ENCODE measurements around the gene ST8SIA5. TPM values are rescaled to one million over a fixed set of nuclear protein-coding genes. Genes with fewer than 3 reads are reported as not detected.

The ST8SIA5 gene
- total and polyA plus RNA-seq, 2 donors (not counting 3 experiments of a cell fraction or from before 2014, with no cell fraction given), result 0.25 to 0.62 TPM

DNA sequence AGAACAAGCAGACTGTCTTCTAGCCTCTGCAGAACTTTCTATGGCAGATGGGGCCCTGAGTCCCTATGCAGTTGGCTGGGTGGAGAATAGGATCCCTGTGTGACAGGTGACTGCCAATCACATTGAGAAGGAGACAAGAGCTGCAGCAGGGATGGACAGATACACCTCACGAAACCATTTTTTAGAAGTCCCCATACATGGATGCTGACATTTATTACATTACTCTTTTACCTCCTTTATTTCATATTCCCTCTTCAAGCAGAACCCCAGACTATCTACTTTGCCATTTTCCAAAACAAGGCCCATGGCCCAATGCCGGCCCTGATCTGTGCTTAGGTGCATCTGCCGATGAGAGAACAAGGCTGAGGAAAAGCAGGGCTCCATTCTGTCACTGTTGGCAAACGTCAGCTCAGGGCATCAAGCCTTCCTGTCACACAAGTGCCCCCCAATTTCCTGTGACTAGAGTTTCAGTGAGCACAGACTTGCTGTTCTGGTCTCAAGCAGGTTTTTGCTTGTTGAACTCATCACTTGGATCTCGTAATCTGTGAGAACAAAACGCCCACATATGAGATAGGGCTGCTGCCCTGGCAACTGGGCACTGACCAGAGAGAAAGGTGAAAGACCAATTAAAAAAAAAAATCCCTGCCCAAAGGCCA is 135.6 kb downstream of the ST8SIA5 start:
- no peak for FAIRE-seq
- DNase-seq (ENCODE audit: low read depth, low spot score), result no peak
- dilution Hi-C loops (cut with MboI; ENCODE audit: extremely low pct_ligation_motif_present, low sequenced_read_pairs) (no loop called here), intact Hi-C loops (cut with micrococcal nuclease) (no loop called here)
- no peak overlapping the region for H3K4me3 ChIP-seq (replicated peaks in 1 of 3; ENCODE audit: insufficient read depth in 1 of 3, low read depth in 1 of 3, low read length in 3 of 3)
- no peaks in the 10 kb centered on the region for H3K9me1 ChIP-seq (replicated peaks; ENCODE audit: control insufficient read depth, extremely low read depth, insufficient read depth, low read length)
- H2AFZ ChIP-seq (ENCODE audit: low read depth, low read length), result no peak overlapping the region
- H3K9ac ChIP-seq (replicated peaks; ENCODE audit: extremely low read depth, insufficient read depth, low read length), result no peak overlapping the region
- H3K4me1 ChIP-seq (ENCODE audit: control insufficient read depth, extremely low read depth, insufficient read depth, low read length), result peaks cover 7% of the 10 kb centered on the region
- no peak overlapping the region for H3K27ac ChIP-seq (ENCODE audit: insufficient read depth, low read depth, low read length)
- H3K27me3 ChIP-seq (ENCODE audit: control insufficient read depth in 2 of 2, insufficient read depth in 2 of 2, low read length in 2 of 2), result no peaks in the 10 kb centered on the region
- H3K36me3 ChIP-seq (ENCODE audit: control insufficient read depth in 2 of 2, extremely low read depth in 1 of 2, insufficient read depth in 2 of 2, low read length in 2 of 2), result no peaks in the 10 kb centered on the region
- no peak overlapping the region for H3K4me2 ChIP-seq (ENCODE audit: insufficient read depth, low read length)
- H4K20me1 ChIP-seq (replicated peaks; ENCODE audit: control insufficient read depth, extremely low read depth, insufficient read depth, low read length), result no peaks in the 10 kb centered on the region
- CTCF ChIA-PET, result interaction anchor here (3.1 kb wide), 1 partner anchor 36 kb away, joined by 18 read pairs; the partner anchor contains the start of gene LOXHD1
- POLR2A ChIA-PET, result no interaction called here
- H3K9me3 ChIP-seq (replicated peaks; ENCODE audit: control insufficient read depth, insufficient read depth, low read length), result no peaks in the 10 kb centered on the region
- BruUV-seq (replicated peaks), result no TSS peak
- TF ChIP-seq, protein P1, sequence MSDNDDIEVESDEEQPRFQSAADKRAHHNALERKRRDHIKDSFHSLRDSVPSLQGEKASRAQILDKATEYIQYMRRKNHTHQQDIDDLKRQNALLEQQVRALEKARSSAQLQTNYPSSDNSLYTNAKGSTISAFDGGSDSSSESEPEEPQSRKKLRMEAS (IDR thresholded peaks at IDR 0.05; ENCODE audit: insufficient read depth, insufficient read length), result no peak
- TF ChIP-seq POLR2A (IDR thresholded peaks at IDR 0.05; ENCODE audit: low read depth, low read length) (no peak), POLR2AphosphoS5 (IDR thresholded peaks at IDR 0.05; ENCODE audit: insufficient read depth, low read depth, low read length) (no peak), EZH2 (IDR thresholded peaks at IDR 0.05; ENCODE audit: borderline replicate concordance, low read depth, low read length, severe bottlenecking) (no peak), JUN (IDR thresholded peaks at IDR 0.05; ENCODE audit: borderline replicate concordance, insufficient read depth, insufficient read length, low read depth) (no peak), FOS (IDR thresholded peaks at IDR 0.05; ENCODE audit: borderline replicate concordance, insufficient read depth, low read length) (no peak), MYC (IDR thresholded peaks at IDR 0.05; ENCODE audit: low read depth, low read length) (no peak)
- TF ChIP-seq, protein P2, sequence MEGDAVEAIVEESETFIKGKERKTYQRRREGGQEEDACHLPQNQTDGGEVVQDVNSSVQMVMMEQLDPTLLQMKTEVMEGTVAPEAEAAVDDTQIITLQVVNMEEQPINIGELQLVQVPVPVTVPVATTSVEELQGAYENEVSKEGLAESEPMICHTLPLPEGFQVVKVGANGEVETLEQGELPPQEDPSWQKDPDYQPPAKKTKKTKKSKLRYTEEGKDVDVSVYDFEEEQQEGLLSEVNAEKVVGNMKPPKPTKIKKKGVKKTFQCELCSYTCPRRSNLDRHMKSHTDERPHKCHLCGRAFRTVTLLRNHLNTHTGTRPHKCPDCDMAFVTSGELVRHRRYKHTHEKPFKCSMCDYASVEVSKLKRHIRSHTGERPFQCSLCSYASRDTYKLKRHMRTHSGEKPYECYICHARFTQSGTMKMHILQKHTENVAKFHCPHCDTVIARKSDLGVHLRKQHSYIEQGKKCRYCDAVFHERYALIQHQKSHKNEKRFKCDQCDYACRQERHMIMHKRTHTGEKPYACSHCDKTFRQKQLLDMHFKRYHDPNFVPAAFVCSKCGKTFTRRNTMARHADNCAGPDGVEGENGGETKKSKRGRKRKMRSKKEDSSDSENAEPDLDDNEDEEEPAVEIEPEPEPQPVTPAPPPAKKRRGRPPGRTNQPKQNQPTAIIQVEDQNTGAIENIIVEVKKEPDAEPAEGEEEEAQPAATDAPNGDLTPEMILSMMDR (IDR thresholded peaks at IDR 0.05; ENCODE audit: extremely low read depth in 1 of 2, insufficient read depth in 1 of 2, low read depth in 1 of 2, low read length in 2 of 2), result no peak
- no peaks in the 10 kb centered on the region for H3K79me2 ChIP-seq (ENCODE audit: control insufficient read depth, insufficient read depth, low read length)

Measured in endothelial cell of umbilical vein (primary cell).